Neural progenitor cell (in vitro differentiated cells): ENCODE results near the gene CIRBP. TPM values are rescaled to one million over a fixed set of nuclear protein-coding genes. Genes with fewer than 3 reads are reported as not detected.

Experiments used
- DNase-seq: peaks from one replicate; pipeline ENCODE4 v3.0.0-alpha.2; 2016; ENCODE audit warnings: low spot score
- H2AFZ ChIP-seq: fragments of 200-600 bp; sonication (generic); replicated peaks from 2 replicates; pipeline ENCODE4 v1.6.1; 2016; ENCODE audit warnings: antibody characterized with exemption
- H3F3A ChIP-seq: fragments of 200-600 bp; sonication (generic); 2 replicates; pipeline ENCODE4 v1.6.1; 2016; ENCODE audit warnings: antibody characterized with exemption, low read depth
- H3K27ac ChIP-seq: fragments of 200-600 bp; sonication (generic); 2 replicates; pipeline ENCODE4 v1.5.1; 2016; ENCODE audit warnings: mild to moderate bottlenecking
- H3K27me3 ChIP-seq: fragments of 200-600 bp; sonication (generic); 2 replicates; pipeline ENCODE4 v1.6.1; 2016; ENCODE audit warnings: mild to moderate bottlenecking, moderate library complexity
- H3K36me3 ChIP-seq: fragments of 200-600 bp; sonication (generic); 2 replicates; pipeline ENCODE4 v1.5.1; 2016
- H3K4me1 ChIP-seq: fragments of 200-600 bp; sonication (generic); 2 replicates; pipeline ENCODE4 v1.6.1; 2016; ENCODE audit warnings: mixed run types
- H3K4me2 ChIP-seq: fragments of 200-600 bp; sonication (generic); 2 replicates; pipeline ENCODE4 v1.6.1; 2016
- H3K4me3 ChIP-seq: fragments of 200-600 bp; sonication (generic); 2 replicates; pipeline ENCODE4 v1.5.1; 2016
- H3K79me2 ChIP-seq: fragments of 200-600 bp; sonication (generic); 2 replicates; pipeline ENCODE4 v1.6.1; 2016; ENCODE audit warnings: low read depth
- H3K9ac ChIP-seq: fragments of 200-600 bp; sonication (generic); 2 replicates; pipeline ENCODE4 v1.6.1; 2016
- H3K9me3 ChIP-seq: fragments of 200-600 bp; sonication (generic); 2 replicates; pipeline ENCODE4 v1.5.1; 2016; ENCODE audit warnings: low read depth
- H4K20me1 ChIP-seq: fragments of 200-600 bp; sonication (generic); 2 replicates; pipeline ENCODE4 v1.6.1; 2016; ENCODE audit warnings: low read depth
- H3K27ac Mint-ChIP-seq: 3 replicates; pipeline ENCODE4 v1.8.0; 2021; ENCODE audit warnings: mixed read lengths
- H3K27me3 Mint-ChIP-seq: 2 replicates; pipeline ENCODE4 v1.8.0; 2022; ENCODE audit warnings: low read depth, mild to moderate bottlenecking, inconsistent platforms, moderate library complexity, mixed read lengths; ENCODE audit not compliant: insufficient read depth
- H3K36me3 Mint-ChIP-seq: 3 replicates; pipeline ENCODE4 v1.8.0; 2021; ENCODE audit warnings: mixed read lengths
- H3K4me1 Mint-ChIP-seq: 3 replicates; pipeline ENCODE4 v1.8.0; 2021; ENCODE audit warnings: mixed read lengths
- H3K4me3 Mint-ChIP-seq: 3 replicates; pipeline ENCODE4 v1.8.0; 2021; ENCODE audit warnings: mild to moderate bottlenecking, moderate library complexity, mixed read lengths
- H3K9me3 Mint-ChIP-seq: 3 replicates; pipeline ENCODE4 v1.8.0; 2020; ENCODE audit warnings: mixed read lengths
- EZH2 ChIP-seq: fragments of 200-600 bp; sonication (generic); IDR thresholded peaks from 2 replicates; pipeline ENCODE4 v1.6.1; 2017; ENCODE audit warnings: antibody characterized with exemption, mild to moderate bottlenecking, moderate library complexity
- EZH2phosphoT487 ChIP-seq: fragments of 200-600 bp; sonication (generic); IDR thresholded peaks from 2 replicates; pipeline ENCODE4 v1.6.1; 2017; ENCODE audit warnings: antibody characterized with exemption
- total RNA-seq: library from RNA; depleted of rRNA; stranded (reverse); fragments of >200 nt; gene quantifications from 2 replicates; pipeline ENCODE4 v1.2.3, GENCODE V29; 2015; ENCODE audit warnings: low replicate concordance
- TF ChIP-seq, protein P1 (sequence below): fragments of 200-600 bp; sonication (generic); IDR thresholded peaks from 2 replicates; pipeline ENCODE4 v1.5.1; 2017; ENCODE audit warnings: antibody characterized with exemption, mild to moderate bottlenecking

Gene CIRBP
- total RNA-seq, 1 donor from 2014 or later: 395 TPM

DNA sequence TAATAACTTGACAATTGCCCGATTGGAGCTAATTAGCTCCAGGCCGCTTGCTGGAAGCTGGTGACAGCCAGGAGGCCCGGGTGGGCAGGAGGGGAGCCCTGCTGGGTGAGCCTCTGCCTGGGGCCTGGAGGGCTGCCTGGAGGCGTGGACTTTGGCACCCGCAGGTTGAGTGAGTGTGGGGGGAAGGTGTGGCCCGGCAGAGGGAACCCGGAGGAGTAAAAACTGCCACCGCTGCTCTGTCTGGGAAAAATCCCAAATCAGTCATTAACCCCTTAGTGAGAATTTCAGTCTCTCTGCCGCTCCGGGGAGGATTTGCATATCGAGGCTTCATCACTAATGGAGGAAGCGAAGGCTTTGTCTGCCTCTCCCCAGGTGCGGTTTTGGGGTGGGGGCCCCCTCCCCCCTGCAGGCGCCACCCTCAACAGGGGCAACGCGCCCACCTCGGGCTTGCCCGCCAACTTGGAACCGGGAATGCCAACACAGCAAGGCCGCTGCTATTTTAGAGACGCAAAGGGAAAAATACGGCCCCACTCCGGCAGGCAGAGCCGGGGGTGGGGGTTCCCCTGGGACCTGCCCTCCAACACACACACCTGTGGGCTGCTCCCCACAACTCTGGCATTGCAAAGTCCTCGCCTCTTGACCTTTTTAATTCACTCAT is 22.8 kb downstream of the CIRBP start:
- H3K36me3 ChIP-seq: no peaks in the 10 kb centered on the region

DNA sequence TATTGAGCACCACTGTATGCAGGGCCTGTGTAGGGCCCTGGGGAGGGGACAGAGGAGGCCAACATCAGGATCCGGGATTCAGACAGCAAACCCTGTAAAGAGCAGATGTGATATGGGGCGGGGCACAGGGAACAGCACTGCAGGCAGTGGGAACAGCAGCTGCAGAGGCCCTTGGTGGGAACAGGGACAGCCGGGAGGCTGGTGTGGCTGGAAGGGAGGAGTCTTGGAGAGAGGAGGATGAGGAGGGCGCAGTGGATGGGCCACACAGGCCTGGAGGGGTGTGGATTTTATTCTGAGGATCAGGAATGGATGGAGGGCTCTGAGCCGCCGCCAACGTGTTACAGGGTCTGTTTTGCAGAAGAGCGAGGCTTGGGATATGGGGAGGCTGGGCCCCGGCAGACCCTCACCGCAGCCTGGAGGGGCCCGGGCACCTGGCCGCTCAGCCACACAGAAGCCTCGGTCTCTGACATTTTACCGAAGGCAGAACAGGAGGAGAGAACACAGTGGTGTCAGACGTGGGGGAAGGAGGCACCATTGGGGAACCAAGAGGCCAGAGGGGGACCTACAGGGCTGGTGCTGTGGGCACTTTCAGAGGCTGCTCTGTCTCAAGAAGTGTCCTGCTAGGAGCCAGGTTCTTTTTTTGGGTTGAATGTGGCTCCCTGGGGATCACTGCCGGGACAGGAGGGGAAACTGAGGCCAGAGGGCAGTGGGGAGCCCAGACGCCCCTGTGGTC is 23.5 kb downstream of the CIRBP start:
- Histone ChIP-seq H3K4me2 (no peak overlapping the region), H3K9ac (no peak overlapping the region), H3K4me3 (no peak overlapping the region), H3K27me3 (peaks cover 18% of the 10 kb centered on the region), H3K36me3 (no peaks in the 10 kb centered on the region), H3F3A (peaks cover 7% of the 10 kb centered on the region), H4K20me1 (peaks cover 87% of the 10 kb centered on the region), H3K79me2 (peaks cover 14% of the 10 kb centered on the region), H2AFZ (no peak overlapping the region), H3K27ac (no peak overlapping the region), H3K9me3 (no peaks in the 10 kb centered on the region), H3K4me1 (peaks cover 5% of the 10 kb centered on the region)
- peaks cover 6% of the 10 kb centered on the region for H3K4me1 Mint-ChIP-seq
- no peak for DNase-seq
- H3K27ac Mint-ChIP-seq: peak overlapping the region; percentile 60
- no peak overlapping the region for H3K4me3 Mint-ChIP-seq
- H3K9me3 Mint-ChIP-seq: no peaks in the 10 kb centered on the region
- H3K36me3 Mint-ChIP-seq: no peaks in the 10 kb centered on the region
- no peak for TF ChIP-seq EZH2phosphoT487
- no peak for TF ChIP-seq EZH2
- TF ChIP-seq, protein P1, sequence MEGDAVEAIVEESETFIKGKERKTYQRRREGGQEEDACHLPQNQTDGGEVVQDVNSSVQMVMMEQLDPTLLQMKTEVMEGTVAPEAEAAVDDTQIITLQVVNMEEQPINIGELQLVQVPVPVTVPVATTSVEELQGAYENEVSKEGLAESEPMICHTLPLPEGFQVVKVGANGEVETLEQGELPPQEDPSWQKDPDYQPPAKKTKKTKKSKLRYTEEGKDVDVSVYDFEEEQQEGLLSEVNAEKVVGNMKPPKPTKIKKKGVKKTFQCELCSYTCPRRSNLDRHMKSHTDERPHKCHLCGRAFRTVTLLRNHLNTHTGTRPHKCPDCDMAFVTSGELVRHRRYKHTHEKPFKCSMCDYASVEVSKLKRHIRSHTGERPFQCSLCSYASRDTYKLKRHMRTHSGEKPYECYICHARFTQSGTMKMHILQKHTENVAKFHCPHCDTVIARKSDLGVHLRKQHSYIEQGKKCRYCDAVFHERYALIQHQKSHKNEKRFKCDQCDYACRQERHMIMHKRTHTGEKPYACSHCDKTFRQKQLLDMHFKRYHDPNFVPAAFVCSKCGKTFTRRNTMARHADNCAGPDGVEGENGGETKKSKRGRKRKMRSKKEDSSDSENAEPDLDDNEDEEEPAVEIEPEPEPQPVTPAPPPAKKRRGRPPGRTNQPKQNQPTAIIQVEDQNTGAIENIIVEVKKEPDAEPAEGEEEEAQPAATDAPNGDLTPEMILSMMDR: no peak
- peaks cover 2% of the 10 kb centered on the region for H3K27me3 Mint-ChIP-seq

More for the DNA sequence above, 22.8 kb downstream of the CIRBP start:
- no peak overlapping the region for H3K27ac Mint-ChIP-seq
- H3F3A ChIP-seq: peaks cover 14% of the 10 kb centered on the region
- H3K4me1 ChIP-seq: peaks cover 12% of the 10 kb centered on the region
- peaks cover 94% of the 10 kb centered on the region for H4K20me1 ChIP-seq
- H3K4me2 ChIP-seq: no peak overlapping the region
- H3K9ac ChIP-seq: no peak overlapping the region
- peaks cover 21% of the 10 kb centered on the region for H3K79me2 ChIP-seq
- peaks cover 18% of the 10 kb centered on the region for H3K27me3 ChIP-seq
- H3K4me3 Mint-ChIP-seq: no peak overlapping the region
- H3K9me3 Mint-ChIP-seq: no peaks in the 10 kb centered on the region
- H3K9me3 ChIP-seq: no peaks in the 10 kb centered on the region
- H3K27me3 Mint-ChIP-seq: peaks cover 2% of the 10 kb centered on the region
- no peak overlapping the region for H3K27ac ChIP-seq
- H3K4me1 Mint-ChIP-seq: peaks cover 3% of the 10 kb centered on the region
- TF ChIP-seq EZH2 (no peak), EZH2phosphoT487 (no peak)
- TF ChIP-seq, protein P1: no peak
- no peak for DNase-seq
- H3K4me3 ChIP-seq: no peak overlapping the region
- H3K36me3 Mint-ChIP-seq: no peaks in the 10 kb centered on the region
- H2AFZ ChIP-seq: no peak overlapping the region

DNA sequence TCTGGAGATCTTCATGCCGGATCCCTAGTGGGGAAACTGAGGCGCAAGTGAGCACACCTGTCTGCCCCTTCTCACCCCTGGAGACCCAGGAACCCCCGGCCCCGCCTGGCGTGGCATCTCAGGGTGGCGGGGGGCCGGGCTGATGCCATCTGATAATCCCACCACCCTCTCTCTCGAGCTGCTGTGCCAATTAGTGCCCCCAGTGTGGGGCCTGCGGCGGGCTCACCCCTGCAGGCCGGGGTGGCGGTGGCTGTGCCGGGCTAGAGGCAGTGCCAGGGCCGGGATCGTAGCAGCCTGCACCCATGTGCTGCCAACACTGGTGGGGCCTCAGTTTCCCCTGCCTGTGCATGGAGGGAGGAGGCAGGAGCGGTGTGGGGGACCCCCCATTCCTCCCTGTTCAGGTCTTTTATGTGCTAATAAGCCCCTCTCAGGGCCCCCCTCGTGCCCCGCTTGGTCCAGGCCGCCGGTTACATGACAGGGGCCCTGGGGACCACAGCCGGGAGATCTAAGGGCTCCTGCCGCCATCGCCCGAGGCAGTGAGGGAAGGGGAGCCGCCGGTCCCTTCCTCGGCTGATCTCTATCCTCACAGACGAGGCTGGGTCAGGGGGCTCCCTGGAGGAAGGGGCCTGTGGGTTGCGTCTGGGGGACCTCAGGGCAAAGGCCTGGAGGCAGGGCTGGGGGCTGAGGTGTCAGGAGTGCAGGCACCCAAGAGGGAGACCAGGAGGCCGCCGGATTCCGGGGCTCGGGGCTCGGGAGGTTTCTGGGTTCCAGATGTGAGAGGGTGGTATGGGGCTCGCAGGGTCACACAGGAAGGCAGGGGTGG is 24.9 kb downstream of the CIRBP start:
- H3K4me3 Mint-ChIP-seq: no peak overlapping the region
- Histone ChIP-seq H3K36me3 (no peaks in the 10 kb centered on the region), H3K27me3 (peaks cover 18% of the 10 kb centered on the region), H3K4me1 (no peaks in the 10 kb centered on the region), H3K27ac (no peak overlapping the region), H3K79me2 (peaks cover under 1% of the 10 kb centered on the region), H3K4me2 (no peak overlapping the region), H3K4me3 (no peak overlapping the region), H2AFZ (no peak overlapping the region), H3K9me3 (no peaks in the 10 kb centered on the region), H3F3A (peaks cover 4% of the 10 kb centered on the region), H4K20me1 (peaks cover 75% of the 10 kb centered on the region), H3K9ac (no peak overlapping the region)
- no peak for DNase-seq
- peaks cover 3% of the 10 kb centered on the region for H3K36me3 Mint-ChIP-seq
- H3K27ac Mint-ChIP-seq: no peak overlapping the region
- peaks cover 5% of the 10 kb centered on the region for H3K4me1 Mint-ChIP-seq
- no peaks in the 10 kb centered on the region for H3K9me3 Mint-ChIP-seq
- TF ChIP-seq, protein P1: no peak
- TF ChIP-seq EZH2 (no peak), EZH2phosphoT487 (no peak)
- peaks cover 2% of the 10 kb centered on the region for H3K27me3 Mint-ChIP-seq
